Measurements from ENCODE around the gene AVEN. TPM values are rescaled to one million over a fixed set of nuclear protein-coding genes. Genes with fewer than 3 reads are reported as not detected.

The AVEN gene
- total RNA-seq, 1 donor from 2014 or later, result 8.9 TPM

DNA sequence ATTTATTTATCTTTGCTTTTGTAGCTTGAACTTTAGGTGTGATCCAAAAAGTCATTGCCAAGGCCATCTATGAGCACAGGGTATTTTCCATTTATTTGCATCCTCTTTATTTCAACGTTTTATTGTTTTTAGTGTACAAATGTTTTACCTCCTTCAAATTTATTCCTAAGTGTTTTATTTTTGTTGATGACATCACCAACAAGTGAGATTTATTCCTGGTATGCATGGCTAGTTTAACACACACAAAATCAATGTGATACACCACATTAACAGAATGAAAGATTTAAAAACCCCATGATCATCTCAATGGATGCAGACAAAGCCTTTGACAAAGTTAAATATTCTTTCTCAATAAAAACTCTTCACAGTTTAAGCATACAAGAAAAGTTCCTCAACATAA, 137.0 kb downstream of the AVEN start:
- DNase-seq (no peak), ATAC-seq (no peak)
- no peak overlapping the region for H3K4me3 ChIP-seq

DNA sequence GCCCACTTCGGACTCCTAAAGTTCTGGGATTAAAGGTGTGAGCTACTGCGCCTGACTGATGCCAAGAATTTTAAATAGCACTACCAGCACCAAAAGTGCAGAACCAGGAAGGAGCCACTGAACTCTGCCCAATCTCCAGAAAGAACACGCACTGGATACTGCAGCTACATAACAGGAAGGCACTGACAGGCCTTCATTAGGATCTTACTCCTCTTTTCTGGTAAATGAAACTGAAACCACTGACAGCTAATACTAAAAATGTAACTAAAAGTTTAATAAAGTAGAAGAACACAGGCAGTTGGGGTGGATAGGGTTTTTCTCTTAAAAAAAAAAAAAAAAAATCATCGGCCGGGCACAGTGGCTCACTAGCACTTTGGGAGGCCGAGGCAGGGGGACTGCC, 144.8 kb downstream of the AVEN start:
- Histone ChIP-seq H3K27me3 (ENCODE audit: low read depth) (no peaks in the 10 kb centered on the region), H3K36me3 (no peaks in the 10 kb centered on the region), H3K27ac (no peak overlapping the region), H3K4me1 (no peaks in the 10 kb centered on the region), H3K4me3 (no peak overlapping the region), H3K9me3 (no peaks in the 10 kb centered on the region)
- ATAC-seq, result no peak
- DNase-seq, result no peak
- intact Hi-C loops (cut with DNase I), result no loop called here
- TF ChIP-seq, protein P1, sequence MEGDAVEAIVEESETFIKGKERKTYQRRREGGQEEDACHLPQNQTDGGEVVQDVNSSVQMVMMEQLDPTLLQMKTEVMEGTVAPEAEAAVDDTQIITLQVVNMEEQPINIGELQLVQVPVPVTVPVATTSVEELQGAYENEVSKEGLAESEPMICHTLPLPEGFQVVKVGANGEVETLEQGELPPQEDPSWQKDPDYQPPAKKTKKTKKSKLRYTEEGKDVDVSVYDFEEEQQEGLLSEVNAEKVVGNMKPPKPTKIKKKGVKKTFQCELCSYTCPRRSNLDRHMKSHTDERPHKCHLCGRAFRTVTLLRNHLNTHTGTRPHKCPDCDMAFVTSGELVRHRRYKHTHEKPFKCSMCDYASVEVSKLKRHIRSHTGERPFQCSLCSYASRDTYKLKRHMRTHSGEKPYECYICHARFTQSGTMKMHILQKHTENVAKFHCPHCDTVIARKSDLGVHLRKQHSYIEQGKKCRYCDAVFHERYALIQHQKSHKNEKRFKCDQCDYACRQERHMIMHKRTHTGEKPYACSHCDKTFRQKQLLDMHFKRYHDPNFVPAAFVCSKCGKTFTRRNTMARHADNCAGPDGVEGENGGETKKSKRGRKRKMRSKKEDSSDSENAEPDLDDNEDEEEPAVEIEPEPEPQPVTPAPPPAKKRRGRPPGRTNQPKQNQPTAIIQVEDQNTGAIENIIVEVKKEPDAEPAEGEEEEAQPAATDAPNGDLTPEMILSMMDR (IDR thresholded peaks at IDR 0.05), result no peak

More for the DNA sequence above, 137.0 kb downstream of the AVEN start:
- Histone ChIP-seq H3K27me3 (ENCODE audit: low read depth) (no peaks in the 10 kb centered on the region), H3K36me3 (no peaks in the 10 kb centered on the region), H3K9me3 (no peaks in the 10 kb centered on the region), H3K27ac (no peak overlapping the region), H3K4me1 (no peaks in the 10 kb centered on the region)
- intact Hi-C loops (cut with DNase I), result no loop called here
- TF ChIP-seq, protein P1 (IDR thresholded peaks at IDR 0.05), result no peak

DNA sequence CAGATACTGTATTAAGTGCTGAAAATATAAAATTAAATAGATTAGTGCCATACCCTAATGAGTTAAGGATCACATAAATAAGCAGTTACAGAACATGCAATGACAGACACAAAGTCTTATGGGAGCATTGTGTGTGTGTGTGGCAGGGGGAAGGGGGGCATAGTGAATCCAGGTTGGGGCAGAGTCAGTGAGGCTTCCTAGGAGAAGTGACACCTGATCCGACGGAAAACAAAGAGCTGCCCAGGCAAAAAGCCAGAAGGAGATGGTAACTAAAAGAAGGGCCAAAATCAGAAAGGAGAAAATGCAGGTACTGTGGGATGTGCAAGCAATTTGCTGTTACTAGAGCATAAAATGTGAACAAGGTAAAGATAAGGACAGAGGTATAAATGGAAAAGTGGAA, 150.8 kb downstream of the AVEN start:
- Histone ChIP-seq H3K4me1 (no peaks in the 10 kb centered on the region), H3K27ac (no peak overlapping the region), H3K9me3 (no peaks in the 10 kb centered on the region), H3K4me3 (no peak overlapping the region), H3K36me3 (no peaks in the 10 kb centered on the region), H3K27me3 (ENCODE audit: low read depth) (no peaks in the 10 kb centered on the region)
- TF ChIP-seq, protein P1 (IDR thresholded peaks at IDR 0.05), result no peak
- DNase-seq (no peak), ATAC-seq (no peak)
- intact Hi-C loops (cut with DNase I), result no loop called here

DNA sequence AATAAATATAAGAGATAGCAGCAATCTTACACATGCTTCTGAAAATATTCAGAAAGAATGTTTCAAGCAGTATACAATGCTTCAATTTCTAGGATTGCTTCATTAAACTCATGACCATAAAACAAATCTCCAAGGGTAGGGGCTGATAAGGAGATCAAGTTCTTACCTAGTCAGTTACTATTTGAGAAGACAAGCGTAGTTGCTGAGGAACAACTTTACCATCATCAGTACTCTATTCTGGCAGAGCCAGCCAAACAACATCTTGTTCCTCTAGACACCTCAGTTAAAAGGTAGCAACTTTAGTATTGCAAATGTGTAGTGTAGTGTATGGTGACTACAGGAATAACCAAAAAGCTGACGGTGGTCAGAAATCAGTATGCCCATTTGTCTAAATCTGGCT, 156.1 kb downstream of the AVEN start:
- TF ChIP-seq, protein P1 (IDR thresholded peaks at IDR 0.05), result no peak
- no peak for ATAC-seq
- intact Hi-C loops (cut with DNase I), result no loop called here
- no peaks in the 10 kb centered on the region for H3K36me3 ChIP-seq
- H3K4me1 ChIP-seq, result no peaks in the 10 kb centered on the region
- H3K27me3 ChIP-seq (ENCODE audit: low read depth), result no peaks in the 10 kb centered on the region
- H3K4me3 ChIP-seq, result no peak overlapping the region
- H3K27ac ChIP-seq, result no peak overlapping the region
- DNase-seq, result no peak
- no peaks in the 10 kb centered on the region for H3K9me3 ChIP-seq

DNA sequence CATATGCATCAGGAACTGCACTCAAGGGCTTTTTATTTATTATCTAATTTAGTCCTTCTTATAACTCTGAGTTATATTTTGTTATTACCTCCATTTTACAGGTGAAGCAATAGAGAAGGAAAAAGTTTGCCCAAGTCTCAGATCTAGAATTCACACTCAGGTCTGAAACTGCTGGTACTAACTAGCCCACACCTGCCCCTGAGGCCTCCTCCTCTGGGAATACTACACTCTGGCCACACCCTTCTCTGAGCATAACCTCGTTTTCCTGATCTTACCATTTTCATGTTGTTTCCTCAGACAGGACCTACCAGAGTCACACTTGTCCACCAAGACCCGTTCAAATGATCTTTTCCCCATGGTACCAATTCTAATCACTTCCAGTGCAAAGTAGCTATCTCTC, 164.8 kb downstream of the AVEN start:
- no peaks in the 10 kb centered on the region for H3K4me1 ChIP-seq
- no peaks in the 10 kb centered on the region for H3K36me3 ChIP-seq
- ATAC-seq (no peak), DNase-seq (no peak)
- intact Hi-C loops (cut with DNase I), result no loop called here
- no peaks in the 10 kb centered on the region for H3K9me3 ChIP-seq
- TF ChIP-seq, protein P1 (IDR thresholded peaks at IDR 0.05), result no peak
- no peaks in the 10 kb centered on the region for H3K27me3 ChIP-seq (ENCODE audit: low read depth)
- H3K4me3 ChIP-seq, result no peak overlapping the region
- no peak overlapping the region for H3K27ac ChIP-seq

Measured in lower lobe of right lung (tissue), 2 donors.